ENCODE measurements around the gene ABCB7.
A peak's percentile ranks its signal among the peaks of the same experiment; 100 is the strongest.
"Not testable (repeated sequence)": the region's sequence is repeated elsewhere in the genome, so short reads cannot be mapped to it uniquely, and the experiment has no call there.

ABCB7 gene

DNA sequence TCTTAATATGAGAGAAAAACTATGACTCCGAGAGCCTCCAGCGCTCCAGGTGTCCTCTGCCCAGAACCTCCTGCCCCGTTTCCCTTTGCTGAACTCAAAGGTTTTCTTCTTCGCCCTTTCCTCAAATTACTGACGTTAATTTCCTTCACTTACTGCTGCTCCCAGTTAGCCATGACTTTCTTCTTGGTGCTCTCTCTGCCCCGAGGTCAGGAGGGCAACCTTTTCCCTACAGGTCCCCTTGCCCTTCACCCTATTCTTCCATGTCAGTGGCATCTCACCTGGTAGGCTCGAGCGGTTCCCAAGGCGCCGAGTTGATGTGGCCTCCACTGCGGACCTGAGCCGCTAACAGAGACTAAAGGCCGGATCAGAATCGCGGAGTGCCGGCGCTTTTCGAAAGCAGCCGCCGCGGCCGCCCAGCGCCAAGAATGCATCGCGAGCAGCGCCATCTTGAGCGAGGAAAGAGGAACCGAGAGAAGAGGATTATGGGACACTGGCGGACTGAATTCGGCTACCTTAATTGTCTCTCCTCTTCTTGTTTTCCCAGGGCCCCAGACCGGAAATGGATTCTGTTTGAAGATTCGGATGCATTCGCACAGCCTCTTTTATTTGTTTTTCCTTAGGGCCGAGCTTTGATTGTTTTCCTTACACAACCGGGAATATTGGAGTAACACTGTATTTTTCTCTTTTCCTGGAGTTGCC lies at the start of gene ABCB7:
TSS of gene ABCB7 (minus strand) at position 457 of the 699 bp plus-strand sequence. CDS start at position 446, 11 bp downstream.
- peak; percentile 4 for DNase-seq (ENCODE audit: low read depth, low spot score)
- POLR2A ChIA-PET, result no interaction called here
- CTCF ChIA-PET, result interaction anchor here (1.2 kb wide), 1 partner anchor 38 kb away, joined by 3 read pairs; no protein-coding TSS in a partner anchor
- peak within 1 kb of the TSS; percentile 69 for H3K4me3 ChIP-seq (ENCODE audit: low read depth, low read length)
- TF ChIP-seq, protein P1, sequence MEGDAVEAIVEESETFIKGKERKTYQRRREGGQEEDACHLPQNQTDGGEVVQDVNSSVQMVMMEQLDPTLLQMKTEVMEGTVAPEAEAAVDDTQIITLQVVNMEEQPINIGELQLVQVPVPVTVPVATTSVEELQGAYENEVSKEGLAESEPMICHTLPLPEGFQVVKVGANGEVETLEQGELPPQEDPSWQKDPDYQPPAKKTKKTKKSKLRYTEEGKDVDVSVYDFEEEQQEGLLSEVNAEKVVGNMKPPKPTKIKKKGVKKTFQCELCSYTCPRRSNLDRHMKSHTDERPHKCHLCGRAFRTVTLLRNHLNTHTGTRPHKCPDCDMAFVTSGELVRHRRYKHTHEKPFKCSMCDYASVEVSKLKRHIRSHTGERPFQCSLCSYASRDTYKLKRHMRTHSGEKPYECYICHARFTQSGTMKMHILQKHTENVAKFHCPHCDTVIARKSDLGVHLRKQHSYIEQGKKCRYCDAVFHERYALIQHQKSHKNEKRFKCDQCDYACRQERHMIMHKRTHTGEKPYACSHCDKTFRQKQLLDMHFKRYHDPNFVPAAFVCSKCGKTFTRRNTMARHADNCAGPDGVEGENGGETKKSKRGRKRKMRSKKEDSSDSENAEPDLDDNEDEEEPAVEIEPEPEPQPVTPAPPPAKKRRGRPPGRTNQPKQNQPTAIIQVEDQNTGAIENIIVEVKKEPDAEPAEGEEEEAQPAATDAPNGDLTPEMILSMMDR (IDR thresholded peaks at IDR 0.05; ENCODE audit: insufficient read depth, low read length, missing control alignments), result peak; percentile 26

DNA sequence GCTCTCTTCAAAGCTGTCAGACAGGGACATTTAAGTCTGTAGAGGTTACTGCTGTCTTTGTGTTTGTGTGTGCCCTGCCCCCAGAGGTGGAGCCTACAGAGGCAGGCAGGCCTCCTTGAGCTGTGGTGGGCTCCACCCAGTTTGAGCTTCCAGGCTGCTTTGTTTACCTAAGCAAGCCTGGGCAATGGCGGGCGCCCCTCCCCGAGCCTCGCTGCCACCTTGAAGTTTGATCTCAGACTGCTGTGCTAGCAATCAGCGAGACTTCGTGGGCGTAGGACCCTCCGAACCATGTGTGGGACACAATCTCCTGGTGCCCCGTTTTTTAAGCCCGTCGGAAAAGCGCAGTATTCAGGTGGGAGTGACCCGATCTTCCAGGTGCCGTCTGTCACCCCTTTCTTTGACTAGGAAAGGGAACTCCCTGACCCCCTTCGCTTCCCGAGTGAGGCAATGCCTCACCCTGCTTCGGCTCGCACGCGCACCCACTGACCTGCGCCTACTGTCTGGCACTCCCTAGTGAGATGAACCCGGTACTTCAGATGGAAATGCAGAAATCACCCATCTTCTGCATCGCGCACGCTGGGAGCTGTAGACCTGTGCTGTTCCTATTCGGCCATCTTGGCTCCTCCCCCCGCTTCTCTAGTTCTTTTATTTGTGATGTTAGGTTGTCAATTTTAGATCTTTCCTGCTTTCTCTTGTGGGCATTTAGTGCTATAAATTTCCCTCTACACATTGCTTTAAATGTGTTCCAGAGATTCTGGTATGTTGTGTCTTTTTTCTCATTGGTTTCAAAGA lies 32.5 kb upstream of the ABCB7 start:
- H3K4me3 ChIP-seq (ENCODE audit: low read depth, low read length); CTCF ChIA-PET; POLR2A ChIA-PET; DNase-seq (ENCODE audit: low read depth, low spot score): not testable (repeated sequence)

DNA sequence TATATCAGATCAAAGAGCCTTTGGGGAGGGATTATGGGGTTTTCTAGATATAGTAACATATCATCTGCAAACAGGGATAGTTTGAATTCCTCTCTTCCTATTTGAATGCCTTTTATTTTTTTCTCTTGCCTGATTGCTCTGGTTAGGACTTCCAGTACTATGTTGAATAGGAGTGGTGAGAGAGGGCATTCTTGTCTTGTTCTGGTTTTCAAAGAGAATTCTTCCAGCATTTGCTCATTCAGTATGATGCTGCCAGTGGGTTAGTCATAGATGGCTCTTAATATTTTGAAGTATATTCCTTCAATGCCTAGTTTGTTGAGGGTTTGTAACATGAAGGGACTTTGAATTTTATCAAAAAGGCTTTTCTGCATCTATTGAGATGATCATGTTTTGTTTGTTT lies 25.6 kb upstream of the ABCB7 start:
- CTCF ChIA-PET, result no interaction called here

DNA sequence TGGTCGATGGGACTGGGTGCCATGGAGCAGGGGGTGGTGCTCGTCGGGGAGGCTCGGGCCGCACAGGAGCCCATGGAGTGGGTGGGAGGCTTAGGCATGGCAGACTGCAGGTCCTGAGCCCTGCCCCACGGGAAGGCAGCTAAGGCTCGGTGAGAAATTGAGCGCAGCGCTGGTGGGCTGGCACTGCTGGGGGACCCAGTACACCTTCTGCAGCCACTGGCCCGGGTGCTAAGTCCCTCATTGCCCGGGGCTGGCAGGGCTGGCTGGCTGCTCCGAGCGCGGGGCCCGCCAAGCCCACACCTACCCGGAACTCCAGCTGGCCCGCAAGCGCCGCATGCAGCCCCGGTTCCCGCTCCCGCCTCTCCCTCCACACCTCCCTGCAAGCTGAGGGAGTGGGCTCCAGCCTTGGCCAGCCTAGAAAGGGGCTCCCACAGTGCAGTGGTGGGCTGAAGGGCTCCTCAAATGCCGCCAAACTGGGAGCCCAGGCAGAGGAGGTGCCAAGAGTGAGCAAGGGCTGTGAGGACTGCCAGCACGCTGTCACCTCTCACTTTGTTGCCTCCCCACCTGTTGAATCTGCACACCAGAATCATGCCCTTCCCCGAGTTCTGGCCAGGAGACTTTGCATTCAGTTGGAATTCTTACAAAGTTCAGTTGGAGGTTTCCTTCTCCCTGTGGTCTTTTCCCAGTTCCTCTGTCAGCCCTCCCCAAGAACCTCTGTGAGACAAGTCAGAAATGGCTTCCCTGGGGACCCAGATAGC lies 23.6 kb upstream of the ABCB7 start:
- CTCF ChIA-PET; POLR2A ChIA-PET; DNase-seq (ENCODE audit: low read depth, low spot score); H3K4me3 ChIP-seq (ENCODE audit: low read depth, low read length): not testable (repeated sequence)

More for the DNA sequence above, 25.6 kb upstream of the ABCB7 start:
- peak; percentile 7 for DNase-seq (ENCODE audit: low read depth, low spot score)
- POLR2A ChIA-PET, result no interaction called here
- TF ChIP-seq, protein P1 (IDR thresholded peaks at IDR 0.05; ENCODE audit: insufficient read depth, low read length, missing control alignments), result no peak
- H3K4me3 ChIP-seq (ENCODE audit: low read depth, low read length), result no peak overlapping the region

DNA sequence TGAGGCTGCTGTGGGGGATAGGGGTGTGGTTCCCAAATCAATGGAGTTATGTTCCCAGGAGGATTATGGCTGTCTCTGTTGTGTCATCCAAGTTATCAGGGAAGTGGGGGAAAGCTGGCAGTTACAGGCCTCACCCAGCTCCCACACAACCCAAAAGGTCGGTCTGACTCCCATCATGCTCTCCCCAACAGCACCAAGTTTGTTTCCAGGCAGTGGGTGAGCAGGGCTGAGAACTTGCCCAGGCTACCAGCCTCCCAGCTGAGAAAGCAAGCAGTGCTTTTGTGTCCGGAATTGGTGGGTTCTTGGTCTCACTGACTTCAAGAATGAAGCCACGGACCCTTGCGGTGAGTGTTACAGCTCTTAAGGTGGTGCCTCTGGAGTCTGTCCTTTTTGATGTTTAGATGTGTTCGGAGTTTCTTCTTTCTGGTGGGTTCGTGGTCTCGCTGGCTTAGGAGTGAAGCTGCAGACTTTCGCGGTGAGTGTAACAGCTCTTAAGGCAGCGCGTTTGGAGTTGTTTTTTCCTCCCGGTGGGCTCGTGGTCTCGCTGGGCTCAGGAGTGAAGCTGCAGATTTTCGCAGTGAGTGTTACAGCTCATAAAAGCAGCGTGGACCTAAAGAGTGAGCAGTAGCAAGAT lies 16.3 kb upstream of the ABCB7 start:
- POLR2A ChIA-PET; H3K4me3 ChIP-seq (ENCODE audit: low read depth, low read length); DNase-seq (ENCODE audit: low read depth, low spot score); CTCF ChIA-PET: not testable (repeated sequence)

DNA sequence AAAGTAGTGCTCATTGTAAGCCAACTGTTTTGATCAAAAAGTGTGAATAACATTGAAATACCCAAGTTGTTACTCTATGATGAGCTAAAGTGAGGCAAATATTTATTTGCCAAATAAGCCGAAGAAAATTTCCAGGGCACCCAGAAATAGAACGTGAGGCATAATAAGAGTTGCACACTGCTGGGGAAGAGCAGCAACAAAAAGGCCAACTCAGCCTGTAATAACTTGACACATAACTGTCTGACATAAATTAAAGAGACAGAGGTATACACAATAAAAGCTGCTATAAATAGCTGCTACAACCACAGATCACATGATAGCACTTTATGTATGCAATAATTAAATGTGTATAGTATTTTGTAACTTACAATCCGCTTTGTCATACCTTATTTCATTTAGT lies 2.0 kb upstream of the ABCB7 start:
- POLR2A ChIA-PET, result no interaction called here
- CTCF ChIA-PET, result no interaction called here
- no peak for DNase-seq (ENCODE audit: low read depth, low spot score)
- TF ChIP-seq, protein P1 (IDR thresholded peaks at IDR 0.05; ENCODE audit: insufficient read depth, low read length, missing control alignments), result no peak
- no peak overlapping the region for H3K4me3 ChIP-seq (ENCODE audit: low read depth, low read length)

DNA sequence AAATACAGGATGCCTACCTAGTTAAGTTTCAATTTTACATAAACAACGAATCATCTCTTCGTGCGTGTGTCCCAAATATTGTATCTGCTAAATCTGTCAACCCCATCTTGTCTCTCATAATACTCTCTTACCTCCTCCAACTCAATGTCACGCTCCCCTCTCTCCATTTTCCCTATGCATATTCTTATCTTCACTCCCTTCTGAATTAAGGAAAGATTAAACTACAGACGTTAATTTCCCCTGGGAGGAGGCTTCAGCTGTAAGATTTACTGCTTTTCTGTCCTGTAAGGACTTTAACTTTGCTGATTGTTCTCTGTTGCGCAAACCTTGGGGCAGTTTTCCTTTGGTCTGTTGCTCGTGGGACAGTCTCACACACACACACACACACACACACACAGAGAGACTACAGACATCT lies 455 bp upstream of the ABCB7 start:
- H3K4me3 ChIP-seq (ENCODE audit: low read depth, low read length), result peak overlapping the region; percentile 69
- ChIA-PET POLR2A (no interaction called here), CTCF (interaction anchor here (1.2 kb wide), 1 partner anchor 38 kb away, joined by 3 read pairs; no protein-coding TSS in a partner anchor)
- no peak for DNase-seq (ENCODE audit: low read depth, low spot score)
- TF ChIP-seq, protein P1 (IDR thresholded peaks at IDR 0.05; ENCODE audit: insufficient read depth, low read length, missing control alignments), result no peak

Data from AG04449 (cell line).